IPS DF 19.7 (cell line): ENCODE results near the gene MOB3A.

Experiments used
- DNase-seq: peaks from one replicate; pipeline ENCODE4 v3.0.0-alpha.2; 2013; ENCODE audit warnings: low read depth, low spot score

The MOB3A gene

GRCh38 chr19:2123682-2124387 lies 27.7 kb upstream of the MOB3A start:
- no peak for DNase-seq

- no peak for DNase-seq
Observed at GRCh38 chr19:2122982-2123381, 26.9 kb upstream of the MOB3A start.

GRCh38 chr19:2122251-2122650 lies 26.1 kb upstream of the MOB3A start:
- DNase-seq, result no peak

- no peak for DNase-seq
Observed at GRCh38 chr19:2121416-2122051, 25.4 kb upstream of the MOB3A start.

GRCh38 chr19:2120821-2121220 lies 24.7 kb upstream of the MOB3A start:
- no peak for DNase-seq

GRCh38 chr19:2119921-2120785 lies 24.0 kb upstream of the MOB3A start:
- DNase-seq, result no peak

GRCh38 chr19:2118438-2118837 lies 22.3 kb upstream of the MOB3A start:
- DNase-seq, result no peak

GRCh38 chr19:2117215-2117960 lies 21.3 kb upstream of the MOB3A start:
- DNase-seq, result no peak

GRCh38 chr19:2116507-2116906 lies 20.4 kb upstream of the MOB3A start:
- DNase-seq, result no peak

- DNase-seq, result no peak
Observed at GRCh38 chr19:2115911-2116426, 19.8 kb upstream of the MOB3A start.

- DNase-seq, result no peak
Observed at GRCh38 chr19:2115324-2115723, 19.2 kb upstream of the MOB3A start.

- no peak for DNase-seq
Observed at GRCh38 chr19:2114821-2115220, 18.7 kb upstream of the MOB3A start.

GRCh38 chr19:2114218-2114617 lies 18.1 kb upstream of the MOB3A start:
- DNase-seq, result no peak

- DNase-seq, result no peak
Observed at GRCh38 chr19:2113439-2114211, 17.5 kb upstream of the MOB3A start.

GRCh38 chr19:2112516-2113320 lies 16.6 kb upstream of the MOB3A start:
- DNase-seq, result no peak

- DNase-seq, result no peak
Observed at GRCh38 chr19:2111886-2112285, 15.8 kb upstream of the MOB3A start.

GRCh38 chr19:2111425-2111824 lies 15.3 kb upstream of the MOB3A start:
- DNase-seq, result no peak

GRCh38 chr19:2110822-2111221 lies 14.7 kb upstream of the MOB3A start:
- no peak for DNase-seq

- DNase-seq, result no peak
Observed at GRCh38 chr19:2109046-2109864, 13.1 kb upstream of the MOB3A start.
